Suprapubic skin (tissue), 4 donors: ENCODE measurements around the gene ETFA. TPM values are rescaled to one million over a fixed set of nuclear protein-coding genes. Genes with fewer than 3 reads are reported as not detected.

ENCODE experiments used
- DNase-seq, 2 donors: peaks; one replicate each; pipeline ENCODE4 v3.0.0-alpha.2; 2019; ENCODE audit warnings: low spot score in 2 of 2
- H3K27ac ChIP-seq: fragments of 200-600 bp; sonication (generic); one replicate; pipeline ENCODE4 v1.5.1; 2019
- H3K27me3 ChIP-seq: fragments of 200-600 bp; sonication (generic); one replicate; pipeline ENCODE4 v1.5.1; 2019
- H3K36me3 ChIP-seq: fragments of 200-600 bp; sonication (generic); one replicate; pipeline ENCODE4 v1.5.1; 2019
- H3K4me1 ChIP-seq: fragments of 200-600 bp; sonication (generic); one replicate; pipeline ENCODE4 v1.5.1; 2019
- H3K4me3 ChIP-seq: fragments of 200-600 bp; sonication (generic); one replicate; pipeline ENCODE4 v1.5.1; 2019; ENCODE audit warnings: mild to moderate bottlenecking
- H3K9me3 ChIP-seq: fragments of 200-600 bp; sonication (generic); one replicate; pipeline ENCODE4 v1.5.1; 2019
- EP300 ChIP-seq: sonication (generic); formaldehyde crosslinking; IDR thresholded peaks from one replicate; pipeline ENCODE4 v1.6.1; 2017; ENCODE audit warnings: antibody characterized with exemption
- POLR2A ChIP-seq, 2 donors: fragments of 450-650 bp; IDR thresholded peaks; one replicate each; pipeline ENCODE4 v1.6.1; 2017; ENCODE audit warnings: antibody characterized with exemption in 2 of 2, mild to moderate bottlenecking in 2 of 2, moderate library complexity in 2 of 2
- POLR2AphosphoS5 ChIP-seq, 3 donors: sonication (generic); formaldehyde crosslinking; IDR thresholded peaks; one replicate each; pipeline ENCODE4 v1.6.1; 2017; ENCODE audit warnings: antibody characterized with exemption in 3 of 3
- WGBS: methylation state at CpG from one replicate; pipeline ENCODE4 v1.1.5; 2018; 5-methylcytosine and 5-hydroxymethylcytosine counted together
- total RNA-seq, 4 donors: library from RNA; depleted of rRNA; stranded (reverse); fragments of >200 nt; gene quantifications; one replicate each; pipeline ENCODE4 v1.1.0, GENCODE V29; 2016
- TF ChIP-seq, protein P1 (sequence below), 2 donors: fragments of 200-600 bp in 1 of 2; fragments of 450-650 bp in 1 of 2; sonication (generic) in 1 of 2; IDR thresholded peaks; one replicate each; pipeline ENCODE4 v1.5.1; 2016 to 2019; ENCODE audit warnings: antibody characterized with exemption in 2 of 2, mild to moderate bottlenecking in 1 of 2, moderate library complexity in 1 of 2

The ETFA gene
- total RNA-seq, 4 donors from 2014 or later, result 63.6 to 90.1 (median 85.1) TPM

DNA sequence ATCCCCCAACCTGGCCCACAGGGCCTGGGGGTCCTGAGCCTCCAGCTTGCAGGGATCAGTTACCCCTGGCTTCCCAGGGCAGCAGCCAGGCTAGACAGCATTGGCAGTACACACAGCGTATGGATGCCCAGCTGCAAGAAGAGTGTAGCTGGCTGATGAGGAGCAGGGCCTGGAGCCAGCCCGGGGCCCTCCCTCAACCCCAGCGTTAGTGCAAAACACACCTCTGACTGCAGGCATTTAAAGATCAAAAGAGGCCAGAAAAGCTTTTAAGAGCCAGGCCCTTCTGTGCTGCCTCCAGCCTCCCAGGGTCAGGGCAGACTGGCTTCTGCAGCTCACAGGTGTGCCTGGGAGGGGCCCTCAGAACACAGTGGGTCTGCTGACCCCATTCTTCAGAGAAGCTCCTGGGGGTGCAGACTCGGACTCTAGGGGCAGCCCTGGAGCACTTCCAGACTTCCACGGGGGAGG lies 110.6 kb downstream of the ETFA start:
- TF ChIP-seq POLR2AphosphoS5 (IDR thresholded peaks at IDR 0.05), result no peak
- no peak for TF ChIP-seq POLR2A (IDR thresholded peaks at IDR 0.05)
- no peak for TF ChIP-seq EP300
- TF ChIP-seq, protein P1, sequence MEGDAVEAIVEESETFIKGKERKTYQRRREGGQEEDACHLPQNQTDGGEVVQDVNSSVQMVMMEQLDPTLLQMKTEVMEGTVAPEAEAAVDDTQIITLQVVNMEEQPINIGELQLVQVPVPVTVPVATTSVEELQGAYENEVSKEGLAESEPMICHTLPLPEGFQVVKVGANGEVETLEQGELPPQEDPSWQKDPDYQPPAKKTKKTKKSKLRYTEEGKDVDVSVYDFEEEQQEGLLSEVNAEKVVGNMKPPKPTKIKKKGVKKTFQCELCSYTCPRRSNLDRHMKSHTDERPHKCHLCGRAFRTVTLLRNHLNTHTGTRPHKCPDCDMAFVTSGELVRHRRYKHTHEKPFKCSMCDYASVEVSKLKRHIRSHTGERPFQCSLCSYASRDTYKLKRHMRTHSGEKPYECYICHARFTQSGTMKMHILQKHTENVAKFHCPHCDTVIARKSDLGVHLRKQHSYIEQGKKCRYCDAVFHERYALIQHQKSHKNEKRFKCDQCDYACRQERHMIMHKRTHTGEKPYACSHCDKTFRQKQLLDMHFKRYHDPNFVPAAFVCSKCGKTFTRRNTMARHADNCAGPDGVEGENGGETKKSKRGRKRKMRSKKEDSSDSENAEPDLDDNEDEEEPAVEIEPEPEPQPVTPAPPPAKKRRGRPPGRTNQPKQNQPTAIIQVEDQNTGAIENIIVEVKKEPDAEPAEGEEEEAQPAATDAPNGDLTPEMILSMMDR (IDR thresholded peaks at IDR 0.05), result no peak
- Histone ChIP-seq H3K36me3 (peaks cover 18% of the 10 kb centered on the region), H3K27ac (no peak overlapping the region), H3K4me3 (no peak overlapping the region), H3K4me1 (peaks cover 53% of the 10 kb centered on the region), H3K27me3 (no peaks in the 10 kb centered on the region), H3K9me3 (no peaks in the 10 kb centered on the region)
- 39% methylated on average over 5 of the region's 5 CpGs for WGBS
- peak; percentile 48 to 68 for DNase-seq

DNA sequence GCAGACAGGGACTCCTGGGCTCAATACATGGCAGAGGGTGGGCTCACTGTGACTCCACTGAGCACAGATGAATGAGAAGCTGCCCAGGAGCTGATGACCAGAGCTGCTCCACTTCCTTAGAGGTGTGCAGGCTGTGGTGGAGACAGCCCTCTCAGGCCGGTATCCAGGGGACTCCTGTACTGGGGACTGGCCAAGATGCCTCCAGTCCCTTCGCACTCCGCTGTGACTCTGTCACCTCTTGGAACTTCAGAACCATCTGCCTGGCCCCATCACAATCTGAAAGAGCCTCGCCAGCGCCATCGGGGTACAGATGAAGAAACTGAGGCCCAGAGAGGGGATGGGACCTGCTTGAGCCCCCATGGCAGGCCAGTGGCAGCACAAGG lies 111.2 kb downstream of the ETFA start:
- peak; percentile 35 to 60 for DNase-seq
- Histone ChIP-seq H3K27me3 (no peaks in the 10 kb centered on the region), H3K4me1 (peaks cover 59% of the 10 kb centered on the region), H3K4me3 (no peak overlapping the region), H3K27ac (no peak overlapping the region), H3K9me3 (no peaks in the 10 kb centered on the region), H3K36me3 (peaks cover 17% of the 10 kb centered on the region)
- no peak for TF ChIP-seq EP300
- TF ChIP-seq, protein P1 (IDR thresholded peaks at IDR 0.05), result no peak
- no peak for TF ChIP-seq POLR2A (IDR thresholded peaks at IDR 0.05)
- no peak for TF ChIP-seq POLR2AphosphoS5 (IDR thresholded peaks at IDR 0.05)
- WGBS, result 100% methylated on average over 1 of the region's 6 CpGs

DNA sequence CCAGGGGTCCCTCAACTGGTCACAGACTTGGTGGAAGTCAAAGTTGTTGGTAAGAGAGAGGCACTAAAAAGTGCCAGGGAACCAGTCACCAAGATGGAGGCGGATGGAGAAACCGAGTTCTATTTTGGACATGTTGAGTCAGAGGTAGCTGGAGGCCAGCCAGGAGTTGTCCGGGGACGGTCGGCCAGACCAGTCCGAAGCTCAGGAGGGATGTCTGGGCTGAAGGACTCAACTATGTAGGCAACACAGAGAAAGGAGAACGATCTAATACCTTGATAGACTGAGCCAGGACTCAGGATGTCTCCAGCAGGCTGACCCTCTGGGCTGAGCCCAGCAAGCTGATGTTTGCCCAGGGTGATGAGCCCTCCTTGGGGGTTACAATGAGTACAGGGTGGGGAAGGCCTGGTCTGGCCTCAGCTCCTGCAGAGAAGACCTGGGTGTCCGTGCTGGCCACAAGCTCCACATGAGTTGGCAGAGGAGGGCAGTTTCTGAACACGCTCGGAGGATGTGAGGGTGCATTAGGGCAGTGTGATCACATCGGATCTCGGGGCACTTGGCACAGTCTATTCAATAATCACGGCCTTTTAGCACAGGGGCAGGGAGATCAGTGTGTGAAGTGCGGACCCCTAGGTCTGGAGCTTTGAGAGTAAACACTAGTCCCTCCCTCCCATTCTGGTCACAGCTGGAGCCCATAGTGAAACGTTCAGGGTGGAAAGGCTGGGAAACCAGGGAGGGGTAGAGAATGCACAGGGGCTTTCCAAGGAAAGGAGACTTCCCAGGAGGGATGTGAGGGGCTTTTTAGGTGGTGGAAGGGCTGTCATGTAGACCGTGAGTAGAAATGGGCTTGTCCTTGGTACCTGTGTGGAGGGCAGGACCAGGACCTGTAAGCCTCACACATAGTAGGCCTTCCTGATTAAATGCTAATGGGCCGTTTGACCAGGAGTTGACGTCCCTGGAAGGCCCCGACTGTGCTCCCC lies 111.9 kb downstream of the ETFA start:
- Histone ChIP-seq H3K36me3 (peaks cover 12% of the 10 kb centered on the region), H3K27ac (no peak overlapping the region), H3K27me3 (no peaks in the 10 kb centered on the region), H3K4me1 (peaks cover 63% of the 10 kb centered on the region), H3K9me3 (no peaks in the 10 kb centered on the region), H3K4me3 (no peak overlapping the region)
- peak; percentile 69 to 70 for DNase-seq
- TF ChIP-seq, protein P1 (IDR thresholded peaks at IDR 0.05), result no peak
- TF ChIP-seq EP300, result no peak
- no peak for TF ChIP-seq POLR2AphosphoS5 (IDR thresholded peaks at IDR 0.05)
- TF ChIP-seq POLR2A (IDR thresholded peaks at IDR 0.05), result no peak
- WGBS, result 59% methylated on average over 19 of the region's 19 CpGs

DNA sequence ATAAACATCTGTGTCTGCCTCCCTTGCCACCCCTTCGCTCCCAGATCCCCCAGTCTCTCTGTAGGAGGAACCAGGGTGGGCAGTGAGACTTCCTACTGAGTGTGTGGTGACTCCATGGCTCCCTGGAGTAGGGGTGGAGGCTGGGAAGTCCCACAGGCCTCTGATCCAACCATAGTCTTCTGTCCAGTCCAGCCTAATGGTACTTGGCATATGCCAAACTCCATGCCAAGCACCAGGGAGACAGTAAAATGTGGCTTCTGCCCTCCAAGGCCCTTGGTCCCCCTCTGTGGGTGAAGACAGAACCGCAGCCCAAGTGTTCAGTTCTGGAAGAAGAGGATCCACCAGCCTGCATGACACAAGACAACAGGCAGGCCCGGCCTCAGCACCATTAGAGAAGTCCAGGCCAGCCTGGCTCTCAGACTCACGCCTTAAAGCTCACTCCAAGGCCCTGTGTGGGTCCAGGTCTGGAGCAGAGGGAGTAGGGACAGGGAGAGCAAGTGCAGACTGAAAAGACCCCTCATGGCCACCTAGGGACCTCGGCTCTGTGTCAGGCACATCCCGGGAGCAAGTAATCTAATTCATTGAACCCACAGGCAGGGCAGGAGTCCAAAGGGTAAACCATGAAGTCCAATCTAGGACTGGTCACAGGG lies 112.7 kb downstream of the ETFA start:
- WGBS, result 92% methylated on average over 4 of the region's 6 CpGs
- no peaks in the 10 kb centered on the region for H3K27me3 ChIP-seq
- TF ChIP-seq POLR2AphosphoS5 (IDR thresholded peaks at IDR 0.05) (no peak), EP300 (no peak), POLR2A (IDR thresholded peaks at IDR 0.05) (no peak)
- TF ChIP-seq, protein P1 (IDR thresholded peaks at IDR 0.05), result no peak
- DNase-seq, result peak; percentile 56 to 73
- H3K36me3 ChIP-seq, result peaks cover 4% of the 10 kb centered on the region
- no peak overlapping the region for H3K4me3 ChIP-seq
- H3K27ac ChIP-seq, result no peak overlapping the region
- H3K9me3 ChIP-seq, result no peaks in the 10 kb centered on the region
- H3K4me1 ChIP-seq, result peaks cover 69% of the 10 kb centered on the region
